ENCODE measurements around the gene PPP6R2.

DNA sequence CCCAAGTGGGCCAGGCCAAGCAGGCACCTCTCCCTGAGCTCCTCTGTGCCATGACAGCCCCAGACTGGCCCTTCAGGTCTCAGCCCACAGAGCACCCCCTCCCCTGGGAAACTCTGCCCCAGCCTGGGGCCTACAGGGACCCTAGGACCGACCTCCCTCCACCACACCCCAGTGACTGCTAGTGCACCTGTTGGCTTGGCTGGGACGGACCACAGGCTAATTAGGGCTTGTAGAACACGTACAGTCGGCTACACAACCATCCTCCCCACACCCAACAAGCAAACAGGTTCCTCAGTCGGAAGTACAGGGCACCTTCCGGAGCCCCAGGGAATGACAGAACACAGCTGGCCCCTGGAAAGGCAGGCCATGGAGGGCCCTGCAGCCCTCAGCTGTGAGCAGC is 127.4 kb downstream of the PPP6R2 start:
- TF ChIP-seq, protein P1, sequence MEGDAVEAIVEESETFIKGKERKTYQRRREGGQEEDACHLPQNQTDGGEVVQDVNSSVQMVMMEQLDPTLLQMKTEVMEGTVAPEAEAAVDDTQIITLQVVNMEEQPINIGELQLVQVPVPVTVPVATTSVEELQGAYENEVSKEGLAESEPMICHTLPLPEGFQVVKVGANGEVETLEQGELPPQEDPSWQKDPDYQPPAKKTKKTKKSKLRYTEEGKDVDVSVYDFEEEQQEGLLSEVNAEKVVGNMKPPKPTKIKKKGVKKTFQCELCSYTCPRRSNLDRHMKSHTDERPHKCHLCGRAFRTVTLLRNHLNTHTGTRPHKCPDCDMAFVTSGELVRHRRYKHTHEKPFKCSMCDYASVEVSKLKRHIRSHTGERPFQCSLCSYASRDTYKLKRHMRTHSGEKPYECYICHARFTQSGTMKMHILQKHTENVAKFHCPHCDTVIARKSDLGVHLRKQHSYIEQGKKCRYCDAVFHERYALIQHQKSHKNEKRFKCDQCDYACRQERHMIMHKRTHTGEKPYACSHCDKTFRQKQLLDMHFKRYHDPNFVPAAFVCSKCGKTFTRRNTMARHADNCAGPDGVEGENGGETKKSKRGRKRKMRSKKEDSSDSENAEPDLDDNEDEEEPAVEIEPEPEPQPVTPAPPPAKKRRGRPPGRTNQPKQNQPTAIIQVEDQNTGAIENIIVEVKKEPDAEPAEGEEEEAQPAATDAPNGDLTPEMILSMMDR (conservative IDR thresholded peaks at IDR 0.05; ENCODE audit: low read length): no peak
- no peak for TF ChIP-seq EZH2phosphoT487 (IDR thresholded peaks at IDR 0.05; ENCODE audit: borderline replicate concordance, low read depth, low read length)
